IMR-90 (cell line): ENCODE results near the gene SEMA3G. TPM values are rescaled to one million over a fixed set of nuclear protein-coding genes. Genes with fewer than 3 reads are reported as not detected.

Source experiments
- ATAC-seq: fragments of 200-7000 bp; cut with Tn5 transposase; 2 replicates; pipeline ENCODE4 v1.9.1; 2020; ENCODE audit warnings: low read depth, mild to moderate bottlenecking, moderate library complexity
- BruUV-seq: library from RNA; stranded (reverse); fragments of 400-500 nt; replicated peaks from 2 replicates; lab custom pipeline; 2021; lab: Mats Ljungman, UMichigan
- CTCF ChIA-PET: fragments of 300-600 bp; formaldehyde crosslinking; extraction: SDS; loops from one replicate; lab custom pipeline; 2021; ENCODE audit warnings: antibody characterized with exemption; lab: Yijun Ruan, JAX
- POLR2A ChIA-PET: fragments of 300-600 bp; sonication (Branson Sonifier 250); formaldehyde crosslinking; loops from one replicate; lab custom pipeline; 2022; ENCODE audit warnings: antibody characterized with exemption; ENCODE audit not compliant: unreplicated experiment; lab: Charles Lee
- DNase-seq: peaks from one replicate; pipeline ENCODE4 v3.0.0; 2013
- H2AFZ ChIP-seq: replicated peaks from 2 replicates; pipeline ENCODE3; 2013; ENCODE audit warnings: low read length, mild to moderate bottlenecking; ENCODE audit not compliant: poor library complexity
- H2AK5ac ChIP-seq: 2 replicates; pipeline ENCODE4 v1.6.1; 2013; ENCODE audit warnings: low read depth, low read length, inconsistent platforms
- H2AK9ac ChIP-seq: replicated peaks from 2 replicates; pipeline ENCODE3; 2013; ENCODE audit warnings: mild to moderate bottlenecking, low read depth, low read length, moderate library complexity; ENCODE audit not compliant: poor library complexity
- H2BK120ac ChIP-seq: 2 replicates; pipeline ENCODE4 v1.6.1; 2013; ENCODE audit warnings: low read depth, low read length, inconsistent platforms
- H2BK15ac ChIP-seq: 3 replicates; pipeline ENCODE4 v1.6.1; 2013; ENCODE audit warnings: low read depth, low read length, inconsistent platforms
- H2BK20ac ChIP-seq: 2 replicates; pipeline ENCODE4 v1.6.1; 2013; ENCODE audit warnings: low read depth, mild to moderate bottlenecking, inconsistent platforms, low read length, moderate library complexity
- H2BK5ac ChIP-seq: 2 replicates; pipeline ENCODE4 v1.6.1; 2013; ENCODE audit warnings: mild to moderate bottlenecking, low read depth, low read length, inconsistent platforms; ENCODE audit not compliant: poor library complexity, severe bottlenecking
- H3K14ac ChIP-seq: replicated peaks from 2 replicates; pipeline ENCODE4 v1.6.1; 2013; ENCODE audit warnings: low read depth, low read length, inconsistent platforms
- H3K18ac ChIP-seq: 2 replicates; pipeline ENCODE4 v1.6.1; 2013; ENCODE audit warnings: low read depth, low read length, control low read depth
- H3K23ac ChIP-seq: 2 replicates; pipeline ENCODE4 v1.6.1; 2013; ENCODE audit warnings: low read depth, low read length, inconsistent platforms
- H3K27ac ChIP-seq: 2 replicates; pipeline ENCODE4 v1.5.1; 2013; ENCODE audit warnings: mild to moderate bottlenecking, control low read depth, low read length; ENCODE audit not compliant: insufficient read depth
- H3K27me3 ChIP-seq: 2 replicates; pipeline ENCODE4 v1.6.1; 2013; ENCODE audit warnings: low read length; ENCODE audit not compliant: control insufficient read depth, insufficient read depth
- H3K36me3 ChIP-seq: 2 replicates; pipeline ENCODE4 v1.6.1; 2013; ENCODE audit warnings: low read length, mixed read lengths; ENCODE audit not compliant: control insufficient read depth, insufficient read depth
- H3K4ac ChIP-seq: 2 replicates; pipeline ENCODE4 v1.6.1; 2013; ENCODE audit warnings: low read depth, low read length, inconsistent platforms
- H3K4me1 ChIP-seq: 2 replicates; pipeline ENCODE4 v1.6.1; 2013; ENCODE audit warnings: low read length, mixed read lengths; ENCODE audit not compliant: control insufficient read depth, insufficient read depth
- H3K4me2 ChIP-seq: 2 replicates; pipeline ENCODE4 v1.6.1; 2013; ENCODE audit warnings: low read depth, mild to moderate bottlenecking, control low read depth, low read length, moderate library complexity
- H3K4me3 ChIP-seq: 2 replicates; pipeline ENCODE4 v1.5.1; 2013; ENCODE audit warnings: low read depth, mild to moderate bottlenecking, control low read depth, low read length, moderate library complexity; ENCODE audit not compliant: insufficient read depth
- H3K56ac ChIP-seq: 2 replicates; pipeline ENCODE4 v1.6.1; 2013; ENCODE audit warnings: low read length, inconsistent platforms; ENCODE audit not compliant: insufficient read depth; ENCODE audit errors: extremely low read depth
- H3K79me1 ChIP-seq, 2 experiments: 2 replicates each; pipeline ENCODE4 v1.6.1; 2013; ENCODE audit warnings: low read length in 2 of 2, inconsistent platforms in 1 of 2, low read depth in 1 of 2
- H3K9ac ChIP-seq: 2 replicates; pipeline ENCODE4 v1.6.1; 2013; ENCODE audit warnings: low read depth, low read length, control low read depth
- H3K9me1 ChIP-seq: 2 replicates; pipeline ENCODE4 v1.6.1; 2013; ENCODE audit warnings: low read length, inconsistent platforms; ENCODE audit not compliant: insufficient read depth
- H3K9me3 ChIP-seq: 2 replicates; pipeline ENCODE4 v1.6.1; 2013; ENCODE audit warnings: low read length; ENCODE audit not compliant: control insufficient read depth, insufficient read depth
- H4K20me1 ChIP-seq: 2 replicates; pipeline ENCODE4 v1.6.1; 2013; ENCODE audit warnings: low read length, inconsistent platforms; ENCODE audit not compliant: insufficient read depth
- H4K5ac ChIP-seq: 2 replicates; pipeline ENCODE4 v1.6.1; 2013; ENCODE audit warnings: mild to moderate bottlenecking, low read depth, low read length, control low read depth
- H4K8ac ChIP-seq, 2 experiments: 2 replicates each; pipeline ENCODE4 v1.6.1; 2013; ENCODE audit warnings: low read depth in 2 of 2, low read length in 2 of 2, control low read depth in 1 of 2, inconsistent platforms in 1 of 2
- H4K91ac ChIP-seq: 2 replicates; pipeline ENCODE4 v1.6.1; 2013; ENCODE audit warnings: low read depth, low read length, inconsistent platforms; ENCODE audit not compliant: insufficient read depth
- CHD1 ChIP-seq: IDR thresholded peaks from 2 replicates; pipeline ENCODE4 v1.6.1; 2012; ENCODE audit warnings: low read depth, low read length, improper control_type of control experiment
- MAZ ChIP-seq: IDR thresholded peaks from 2 replicates; pipeline ENCODE4 v1.6.1; 2012; ENCODE audit warnings: low read depth, mild to moderate bottlenecking, low read length, improper control_type of control experiment, moderate library complexity, borderline replicate concordance
- WGBS, 2 experiments: methylation state at CpG; one replicate each; pipeline versions ENCODE4 v1.1.5 to v1.1.7; 2013; ENCODE audit warnings: missing lambda C conversion rate in 2 of 2; ENCODE audit not compliant: insufficient read length in 1 of 2; ENCODE audit errors: extremely low coverage in 2 of 2; 5-methylcytosine and 5-hydroxymethylcytosine counted together
- dilution Hi-C: fragments of 300-500 bp; cut with HindIII; formaldehyde crosslinking; loops from one replicate; pipeline ENCODE4 v1.14.3; 2018; ENCODE audit warnings: low sequenced_read_pairs; ENCODE audit not compliant: unreplicated experiment
- in situ Hi-C: fragments of 300-500 bp; cut with MboI; formaldehyde crosslinking; loops from 3 replicates; pipeline ENCODE4 v1.14.3; 2019; ENCODE audit warnings: low sequenced_read_pairs, inconsistent platforms, mixed read lengths
- intact Hi-C: fragments of 100-400 bp; cut with micrococcal nuclease; formaldehyde crosslinking; loops from 2 replicates; pipeline ENCODE4 v1.10.0; 2022
- polyA plus RNA-seq, 3 experiments: library from polyadenylated mRNA; depleted of rRNA; stranded (reverse); fragments of >200 nt; gene quantifications; 2 replicates each; pipeline ENCODE4 v1.2.3, GENCODE V29; 2012; ENCODE audit warnings: low replicate concordance in 1 of 3
- total RNA-seq: library from RNA; depleted of rRNA; stranded (reverse); fragments of >200 nt; gene quantifications from 2 replicates; pipeline ENCODE4 v1.2.3, GENCODE V29; 2012
- TF ChIP-seq, protein P1 (sequence below): fragments of 150-350 bp; IDR thresholded peaks from 2 replicates; pipeline ENCODE4 v1.6.1; 2016; ENCODE audit warnings: low read depth, mild to moderate bottlenecking, low read length, moderate library complexity, borderline replicate concordance

The SEMA3G gene
- total and polyA plus RNA-seq, 2 of the 4 experiments (the other 2 are of a cell fraction), result 0.07 TPM; not detected in 1

DNA sequence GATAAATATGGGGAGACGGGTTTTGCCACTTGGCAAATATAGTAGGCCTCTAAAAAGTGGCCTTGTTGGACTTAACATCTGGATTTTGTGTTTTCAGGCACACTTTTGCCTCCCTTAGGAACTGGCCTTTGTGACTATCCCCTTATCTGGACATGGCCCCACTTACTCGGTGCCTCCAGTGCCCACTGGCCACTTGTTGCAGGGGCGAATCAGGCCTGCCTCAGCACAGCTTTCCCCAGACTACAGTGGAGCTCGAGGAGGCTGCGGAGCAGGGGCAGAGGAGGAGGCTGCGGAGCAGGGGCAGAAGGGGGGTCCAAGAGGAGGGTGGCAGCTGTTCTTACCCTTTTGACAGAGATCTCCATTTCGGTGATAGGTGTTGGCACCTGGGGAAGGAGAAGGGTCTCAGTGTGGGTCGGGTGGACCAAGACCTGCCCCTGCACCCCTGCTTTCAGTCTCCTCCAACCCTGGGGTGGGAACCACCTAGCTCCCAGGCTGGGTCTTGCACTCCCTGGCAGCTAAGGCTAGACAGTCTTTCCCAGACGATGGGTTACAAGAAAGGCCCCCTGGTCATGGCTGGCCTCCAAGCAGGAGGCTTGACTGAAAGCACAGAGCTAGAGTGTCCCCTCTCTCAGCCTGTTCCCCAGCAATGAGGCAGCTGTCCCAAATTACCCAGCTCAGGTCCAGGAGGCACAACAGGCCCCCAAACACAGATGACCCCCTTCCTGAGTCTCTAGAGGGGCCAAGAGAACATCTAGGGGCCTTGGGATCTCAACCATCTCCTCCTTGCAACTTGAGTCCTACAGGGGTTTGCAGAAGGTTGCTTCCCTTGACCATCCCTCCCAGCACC is 6.1 kb downstream of the SEMA3G start (continued):
- TF ChIP-seq, protein P1, sequence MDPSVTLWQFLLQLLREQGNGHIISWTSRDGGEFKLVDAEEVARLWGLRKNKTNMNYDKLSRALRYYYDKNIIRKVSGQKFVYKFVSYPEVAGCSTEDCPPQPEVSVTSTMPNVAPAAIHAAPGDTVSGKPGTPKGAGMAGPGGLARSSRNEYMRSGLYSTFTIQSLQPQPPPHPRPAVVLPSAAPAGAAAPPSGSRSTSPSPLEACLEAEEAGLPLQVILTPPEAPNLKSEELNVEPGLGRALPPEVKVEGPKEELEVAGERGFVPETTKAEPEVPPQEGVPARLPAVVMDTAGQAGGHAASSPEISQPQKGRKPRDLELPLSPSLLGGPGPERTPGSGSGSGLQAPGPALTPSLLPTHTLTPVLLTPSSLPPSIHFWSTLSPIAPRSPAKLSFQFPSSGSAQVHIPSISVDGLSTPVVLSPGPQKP, result no peak

DNA sequence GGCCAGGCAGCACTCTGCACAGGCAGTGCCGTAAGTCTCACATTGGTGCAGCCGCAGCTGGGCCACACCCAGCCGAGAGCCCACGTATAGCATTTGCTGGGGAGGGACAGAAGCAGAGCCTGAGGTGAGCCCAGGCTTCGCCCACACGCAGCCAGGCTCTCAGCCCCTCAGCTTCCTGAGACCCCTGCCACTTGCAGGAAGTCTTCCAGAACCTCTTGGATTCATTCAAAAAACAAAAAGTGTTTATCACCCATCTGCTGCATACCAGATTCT is 6.9 kb downstream of the SEMA3G start:
- H4K8ac ChIP-seq, result no peak overlapping the region
- H2BK5ac ChIP-seq, result no peak overlapping the region
- DNase-seq (no peak), ATAC-seq (no peak)
- CTCF ChIA-PET, result no interaction called here
- H2AK5ac ChIP-seq, result no peak overlapping the region
- H4K20me1 ChIP-seq, result no peaks in the 10 kb centered on the region
- no peak overlapping the region for H2BK120ac ChIP-seq
- TF ChIP-seq MAZ (no peak), CHD1 (no peak)
- H3K4me3 ChIP-seq, result no peak overlapping the region
- in situ Hi-C loops (no loop called here), intact Hi-C loops (no loop called here), dilution Hi-C loops (no loop called here)
- no peaks in the 10 kb centered on the region for H3K79me1 ChIP-seq
- BruUV-seq, result no TSS peak
- no peak overlapping the region for H3K56ac ChIP-seq
- H3K4ac ChIP-seq, result no peak overlapping the region
- H2BK20ac ChIP-seq, result no peak overlapping the region
- no peaks in the 10 kb centered on the region for H3K9me1 ChIP-seq
- no peak overlapping the region for H3K14ac ChIP-seq
- no peak overlapping the region for H2AK9ac ChIP-seq
- H3K23ac ChIP-seq, result no peak overlapping the region
- no peak overlapping the region for H3K27ac ChIP-seq
- no peak overlapping the region for H2BK15ac ChIP-seq
- no CpG with 5 or more reads among the region's 6 CpGs for whole genome bisulfite sequencing, 2 experiments
- H3K36me3 ChIP-seq, result no peaks in the 10 kb centered on the region
- H3K18ac ChIP-seq, result no peak overlapping the region
- POLR2A ChIA-PET, result no interaction called here
- H3K4me1 ChIP-seq, result peaks cover 8% of the 10 kb centered on the region; the same call in 1 of the 2 replicates
- H2AFZ ChIP-seq, result no peak overlapping the region
- H4K91ac ChIP-seq, result no peak overlapping the region
- H4K5ac ChIP-seq, result no peak overlapping the region
- H3K27me3 ChIP-seq, result peaks cover 17% of the 10 kb centered on the region
- no peaks in the 10 kb centered on the region for H3K9me3 ChIP-seq
- no peak overlapping the region for H3K9ac ChIP-seq
- H3K4me2 ChIP-seq, result no peak overlapping the region
